ENCODE results near the gene PIK3R2. TPM values are rescaled to one million over a fixed set of nuclear protein-coding genes. Genes with fewer than 3 reads are reported as not detected.

The PIK3R2 gene
- total and polyA plus RNA-seq, 2 of the 8 experiments (the other 6 are each of a cell fraction or from before 2014, with no cell fraction given): 21.7 to 57.1 TPM

GRCh38 chr19:18159810-18160209 is 6.8 kb downstream of the PIK3R2 start:
- Histone ChIP-seq H3K14ac (ENCODE audit: insufficient read length) (no peak overlapping the region), H3K4me1 (replicated peaks in 1 of 4; ENCODE audit: control insufficient read depth in 3 of 4, insufficient read depth in 4 of 4, low read length in 3 of 4) (peaks cover 0 to 10% (median 7%) of the 10 kb centered on the region in 4 experiments; a peak in 6 of 7 replicates), H3K79me1 (ENCODE audit: low read depth, low read length) (0 out of 2 replicates have a peak, but pooled peaks cover 2% of the 10 kb centered on the region), H3K36me3 (ENCODE audit: control insufficient read depth in 2 of 4, insufficient read depth in 4 of 4, low read length in 3 of 4) (peaks cover 0 to 25% (median 16%) of the 10 kb centered on the region in 4 experiments; a peak in 5 of 8 replicates), H3K27ac (ENCODE audit: low read depth, low read length) (no peak overlapping the region), H3K18ac (ENCODE audit: extremely low read depth, low read length) (no peak overlapping the region), H3K4me2 (ENCODE audit: insufficient read depth in 1 of 2, low read depth in 2 of 2, low read length in 2 of 2) (no peak overlapping the region), H3K9me3 (ENCODE audit: insufficient read depth in 2 of 2, low read depth in 1 of 2, low read length in 1 of 2) (no peaks in the 10 kb centered on the region), H4K20me1 (replicated peaks in 1 of 2; ENCODE audit: control insufficient read depth in 1 of 2, insufficient read depth in 2 of 2, low read length in 2 of 2) (peaks cover 2 to 22% of the 10 kb centered on the region in 2 experiments), H2AFZ (ENCODE audit: low read length) (no peak overlapping the region), H2BK120ac (replicated peaks; ENCODE audit: low read depth, low read length) (no peak overlapping the region), H3K9ac (replicated peaks in 1 of 4; ENCODE audit: extremely low read depth in 1 of 4, low read depth in 3 of 4, low read length in 3 of 4) (no peak overlapping the region; a peak in 1 of 7 replicates), H2BK20ac (ENCODE audit: low read length) (no peak overlapping the region; the same call in 1 of the 2 replicates), H3K4me3 (ENCODE audit: extremely low read depth in 1 of 4, insufficient read depth in 2 of 4, low read depth in 3 of 4, low read length in 4 of 4) (no peak overlapping the region), H2AK5ac (ENCODE audit: low read depth, low read length) (no peak overlapping the region), H4K5ac (ENCODE audit: insufficient read length, low read depth, low read length) (no peak overlapping the region), H3K23ac (ENCODE audit: insufficient read length) (no peak overlapping the region), H2BK12ac (ENCODE audit: low read depth, low read length) (no peak overlapping the region), H3K56ac (replicated peaks; ENCODE audit: insufficient read length, low read depth, low read length) (no peak overlapping the region), H4K91ac (replicated peaks; ENCODE audit: insufficient read length, low read length) (no peak overlapping the region), H3K27me3 (replicated peaks in 1 of 4; ENCODE audit: control insufficient read depth in 3 of 4, extremely low read depth in 1 of 4, insufficient read depth in 3 of 4, low read length in 3 of 4) (no peaks in the 10 kb centered on the region), H2BK15ac (ENCODE audit: low read length) (no peak overlapping the region), H3K4ac (replicated peaks; ENCODE audit: insufficient read length, low read depth, low read length) (no peak overlapping the region), H4K8ac (ENCODE audit: extremely low read depth, insufficient read depth, low read length) (no peak overlapping the region), H2BK5ac (ENCODE audit: low read depth, low read length) (no peak overlapping the region), H3K79me2 (ENCODE audit: control insufficient read depth in 1 of 2, insufficient read depth in 2 of 2, low read length in 2 of 2) (no peaks in the 10 kb centered on the region; a peak in 1 of 4 replicates), H3K23me2 (ENCODE audit: low read depth, low read length) (peaks cover 3% of the 10 kb centered on the region)
- ChIA-PET POLR2A (ENCODE audit: partially characterized antibody) (interaction anchor here (1.3 to 2.2 kb wide), 6 partner anchors 8 to 46 kb away, joined by 3 to 11 read pairs (median 5); partner anchors contain the start of gene IFI30), CTCF (ENCODE audit: partially characterized antibody) (interaction anchor here (0.8 to 2.4 kb wide), 12 partner anchors 9 to 169 kb away, joined by 3 to 24 read pairs (median 4); no protein-coding TSS in a partner anchor)
- DNase-seq (ENCODE audit: low read depth in 1 of 2, low spot score in 2 of 2) (no peak), FAIRE-seq (no peak)
- WGBS, 2 experiments (ENCODE audit: extremely low coverage in 1 of 2, insufficient coverage in 1 of 2, insufficient read length in 1 of 2, insufficient replicate concordance in 2 of 2, low coverage in 1 of 2, low lambda C conversion rate in 2 of 2, missing lambda C conversion rate in 1 of 2): 94% methylated on average over 10 of the region's 10 CpGs; no CpG with 5 or more reads in 1 of the 2 experiments
- TF ChIP-seq CTCF (IDR thresholded peaks at IDR 0.05; ENCODE audit: control extremely low read depth in 1 of 3, insufficient read depth in 1 of 3, low read depth in 1 of 3, low read length in 3 of 3): no peak
- no peak for TF ChIP-seq TCF12 (IDR thresholded peaks at IDR 0.05; ENCODE audit: low read depth, low read length)
- TF ChIP-seq SIRT6 (IDR thresholded peaks at IDR 0.05; ENCODE audit: low read length): no peak
- TF ChIP-seq RFX5 (IDR thresholded peaks at IDR 0.05; ENCODE audit: borderline replicate concordance, low read depth, low read length): no peak
- TF ChIP-seq JUND (IDR thresholded peaks at IDR 0.05; ENCODE audit: low read length): no peak
- TF ChIP-seq SRF (IDR thresholded peaks at IDR 0.05; ENCODE audit: low read depth, low read length): no peak
- TF ChIP-seq TEAD4 (IDR thresholded peaks at IDR 0.05; ENCODE audit: low read depth, low read length): no peak
- no peak for TF ChIP-seq CHD2 (IDR thresholded peaks at IDR 0.05; ENCODE audit: low read length)
- TF ChIP-seq YY1 (IDR thresholded peaks at IDR 0.05; ENCODE audit: low read depth, low read length): no peak
